HCT116 (cell line): ENCODE data around the gene C20orf141. TPM values are rescaled to one million over a fixed set of nuclear protein-coding genes. Genes with fewer than 3 reads are reported as not detected.

ENCODE experiments used
- ATAC-seq: fragments of 200-7000 bp; cut with Tn5 transposase; 2 replicates; pipeline ENCODE4 v1.9.1; 2020; ENCODE audit warnings: mild to moderate bottlenecking, moderate library complexity
- BruUV-seq: library from RNA; stranded (reverse); fragments of 400-500 nt; replicated peaks from 2 replicates; lab custom pipeline; 2021; lab: Mats Ljungman, UMichigan
- CTCF ChIA-PET: fragments of 300-600 bp; sonication (Branson Sonifier 250); formaldehyde crosslinking; loops from one replicate; lab custom pipeline; 2021; ENCODE audit warnings: antibody characterized with exemption; lab: Charles Lee
- POLR2A ChIA-PET: fragments of 300-600, 350-600 bp; sonication (Branson Sonifier 250); formaldehyde crosslinking; loops from one replicate; lab custom pipeline; 2021; ENCODE audit warnings: antibody characterized with exemption; lab: Charles Lee
- RAD21 ChIA-PET, 2 experiments: fragments of 300-600 bp; sonication (Branson Sonifier 250); formaldehyde crosslinking; loops; one replicate each; lab custom pipeline; 2023; ENCODE audit warnings: low total read pairs in 2 of 2; ENCODE audit not compliant: uncharacterized antibody in 2 of 2, unreplicated experiment in 2 of 2, low non-redundant PET in 1 of 2; lab: Charles Lee
- DNase-seq: peaks from one replicate; pipeline ENCODE4 v3.0.0-alpha.2; 2010; ENCODE audit warnings: low read depth, low spot score
- H2AFZ ChIP-seq: fragments of 200-600 bp; shearing (Covaris generic), sonication (generic); 2 replicates; pipeline ENCODE4 v1.6.1; 2017; ENCODE audit warnings: low read depth, mixed run types, mixed read lengths, antibody characterized with exemption, low read length; ENCODE audit not compliant: poor library complexity, severe bottlenecking
- H3K27ac ChIP-seq: 2 replicates; pipeline ENCODE4 v1.5.1; 2012; ENCODE audit warnings: low read depth, low read length
- H3K27me3 ChIP-seq: fragments of 200-600 bp; sonication (generic); 2 replicates; pipeline ENCODE4 v1.6.1; 2016; ENCODE audit warnings: mixed run types, low read length, mixed read lengths; ENCODE audit not compliant: insufficient read depth
- H3K36me3 ChIP-seq, 2 experiments: fragments of 200-500 bp in 1 of 2; fragments of 200-600 bp in 1 of 2; sonication (Bioruptor generic) in 1 of 2; sonication (generic) in 1 of 2; 2 replicates each; pipeline versions ENCODE4 v1.5.1 to v1.6.1; 2014 to 2016; ENCODE audit warnings: low read length in 2 of 2, inconsistent platforms in 1 of 2, mixed read lengths in 1 of 2, mixed run types in 1 of 2; ENCODE audit not compliant: insufficient read depth in 2 of 2, control insufficient read depth in 1 of 2
- H3K4me1 ChIP-seq, 2 experiments: fragments of 200-600 bp in 1 of 2; sonication (generic) in 1 of 2; 2 replicates each; pipeline versions ENCODE4 v1.5.1 to v1.6.1; 2012 to 2017; ENCODE audit warnings: low read length in 2 of 2, inconsistent platforms in 1 of 2, mild to moderate bottlenecking in 1 of 2, mixed read lengths in 1 of 2, mixed run types in 1 of 2, moderate library complexity in 1 of 2; ENCODE audit not compliant: insufficient read depth in 2 of 2, control insufficient read depth in 1 of 2
- H3K4me2 ChIP-seq: fragments of 200-600 bp; sonication (generic); 2 replicates; pipeline ENCODE4 v1.6.1; 2017; ENCODE audit warnings: mixed run types, low read length, mixed read lengths
- H3K4me3 ChIP-seq, 2 experiments: fragments of 200-600 bp in 1 of 2; sonication (generic) in 1 of 2; replicated peaks in 1 of 2; 2 replicates each; pipeline ENCODE4 v1.5.1; 2011 to 2016; ENCODE audit warnings: low read length in 2 of 2, control low read depth in 1 of 2, low read depth in 1 of 2, mild to moderate bottlenecking in 1 of 2, mixed read lengths in 1 of 2, mixed run types in 1 of 2
- H3K79me2 ChIP-seq: fragments of 200-600 bp; sonication (generic); 2 replicates; pipeline ENCODE4 v1.6.1; 2017; ENCODE audit warnings: mild to moderate bottlenecking, mixed run types, low read length, moderate library complexity, mixed read lengths; ENCODE audit not compliant: insufficient read depth
- H3K9ac ChIP-seq: fragments of 200-600 bp; sonication (generic); 2 replicates; pipeline ENCODE4 v1.6.1; 2016; ENCODE audit warnings: low read length, mixed read lengths
- H3K9me2 ChIP-seq: fragments of 200-600 bp; sonication (generic), shearing (Covaris generic); 2 replicates; pipeline ENCODE4 v1.6.1; 2017; ENCODE audit warnings: mixed run types, mild to moderate bottlenecking, moderate library complexity; ENCODE audit not compliant: insufficient read depth
- H3K9me3 ChIP-seq, 2 experiments: fragments of 200-500 bp in 1 of 2; fragments of 200-600 bp in 1 of 2; sonication (Bioruptor generic) in 1 of 2; sonication (generic) in 1 of 2; 2 replicates each; pipeline ENCODE4 v1.6.1; 2014 to 2017; ENCODE audit warnings: low read length in 2 of 2, mixed read lengths in 2 of 2, inconsistent platforms in 1 of 2, low read depth in 1 of 2, mild to moderate bottlenecking in 1 of 2, mixed run types in 1 of 2, moderate library complexity in 1 of 2; ENCODE audit not compliant: control insufficient read depth in 1 of 2, insufficient read depth in 1 of 2
- H4K20me1 ChIP-seq: fragments of 200-600 bp; sonication (generic), shearing (Covaris generic); 2 replicates; pipeline ENCODE4 v1.6.1; 2017; ENCODE audit warnings: mixed run types, mild to moderate bottlenecking, moderate library complexity; ENCODE audit not compliant: insufficient read depth
- CEBPB ChIP-seq: IDR thresholded peaks from 2 replicates; pipeline ENCODE4 v1.6.1; 2012; ENCODE audit warnings: low read depth
- CTCF ChIP-seq, 3 experiments: fragments of 200-600 bp in 1 of 3; sonication (generic) in 1 of 3; IDR thresholded peaks in 2 of 3; conservative IDR thresholded peaks in 1 of 3; 2 replicates each; pipeline ENCODE4 v1.5.1; 2012 to 2017; ENCODE audit warnings: low read depth in 2 of 3, low read length in 2 of 3, antibody characterized with exemption in 1 of 3, borderline replicate concordance in 1 of 3, control low read depth in 1 of 3, mild to moderate bottlenecking in 1 of 3, mixed read lengths in 1 of 3, mixed run types in 1 of 3, moderate library complexity in 1 of 3; ENCODE audit not compliant: insufficient read depth in 1 of 3
- EGR1 ChIP-seq: IDR thresholded peaks from 2 replicates; pipeline ENCODE4 v1.6.1; 2012; ENCODE audit warnings: low read depth
- POLR2AphosphoS5 ChIP-seq: IDR thresholded peaks from 2 replicates; pipeline ENCODE4 v1.6.1; 2011; ENCODE audit warnings: mild to moderate bottlenecking, low read depth, low read length, moderate library complexity
- intact Hi-C: fragments of 100-400 bp; cut with micrococcal nuclease; formaldehyde crosslinking; loops from 2 replicates; pipeline ENCODE4 v1.10.0; 2022
- total RNA-seq: library from RNA; stranded (reverse); gene quantifications from one replicate; pipeline ENCODE4 v1.2.1, GENCODE V29; 2021; ENCODE audit not compliant: unreplicated experiment
- TF ChIP-seq, protein P1 (sequence below): IDR thresholded peaks from 2 replicates; pipeline ENCODE4 v1.6.1; 2012

Gene C20orf141
- total RNA-seq, 1 experiment from 2014 or later = not detected

DNA sequence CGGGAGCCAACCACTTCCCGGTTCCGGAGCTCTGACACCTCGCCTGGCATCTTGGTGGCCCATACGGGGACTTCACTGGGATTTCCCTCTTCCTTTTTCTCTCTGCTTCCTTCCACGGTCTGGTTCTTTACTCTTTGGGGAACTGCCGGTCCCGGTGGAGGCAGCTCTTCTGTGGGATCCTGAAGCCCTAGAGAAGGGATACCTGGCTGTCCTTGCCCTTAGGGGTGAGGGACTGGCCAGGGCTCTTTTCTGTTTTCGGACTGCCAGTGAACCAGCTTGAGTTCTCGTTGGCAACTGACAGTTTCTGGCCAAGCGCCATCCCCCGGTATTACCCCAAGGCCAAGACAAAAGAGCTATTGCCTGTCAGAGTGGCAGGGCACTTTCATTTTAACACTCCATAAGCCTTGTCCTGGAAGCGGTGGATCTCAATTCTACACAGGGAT is 13.5 kb upstream of the C20orf141 start:
- Histone ChIP-seq H3K4me1 (peaks cover 12 to 17% of the 10 kb centered on the region in 2 experiments; a peak in 3 of 4 replicates), H3K9me2 (no peaks in the 10 kb centered on the region), H3K27ac (no peak overlapping the region), H3K36me3 (no peaks in the 10 kb centered on the region), H3K27me3 (no peaks in the 10 kb centered on the region), H3K9me3 (no peaks in the 10 kb centered on the region), H4K20me1 (no peaks in the 10 kb centered on the region), H3K9ac (no peak overlapping the region), H3K4me3 (no peak overlapping the region), H3K79me2 (no peaks in the 10 kb centered on the region), H2AFZ (no peak overlapping the region), H3K4me2 (no peak overlapping the region)
- TF ChIP-seq CEBPB = no peak
- BruUV-seq = no TSS peak
- ATAC-seq (no peak), DNase-seq (no peak)
- RAD21 ChIA-PET = no interaction called here
- POLR2A ChIA-PET = no interaction called here
- CTCF ChIA-PET = no interaction called here
- intact Hi-C loops = no loop called here

DNA sequence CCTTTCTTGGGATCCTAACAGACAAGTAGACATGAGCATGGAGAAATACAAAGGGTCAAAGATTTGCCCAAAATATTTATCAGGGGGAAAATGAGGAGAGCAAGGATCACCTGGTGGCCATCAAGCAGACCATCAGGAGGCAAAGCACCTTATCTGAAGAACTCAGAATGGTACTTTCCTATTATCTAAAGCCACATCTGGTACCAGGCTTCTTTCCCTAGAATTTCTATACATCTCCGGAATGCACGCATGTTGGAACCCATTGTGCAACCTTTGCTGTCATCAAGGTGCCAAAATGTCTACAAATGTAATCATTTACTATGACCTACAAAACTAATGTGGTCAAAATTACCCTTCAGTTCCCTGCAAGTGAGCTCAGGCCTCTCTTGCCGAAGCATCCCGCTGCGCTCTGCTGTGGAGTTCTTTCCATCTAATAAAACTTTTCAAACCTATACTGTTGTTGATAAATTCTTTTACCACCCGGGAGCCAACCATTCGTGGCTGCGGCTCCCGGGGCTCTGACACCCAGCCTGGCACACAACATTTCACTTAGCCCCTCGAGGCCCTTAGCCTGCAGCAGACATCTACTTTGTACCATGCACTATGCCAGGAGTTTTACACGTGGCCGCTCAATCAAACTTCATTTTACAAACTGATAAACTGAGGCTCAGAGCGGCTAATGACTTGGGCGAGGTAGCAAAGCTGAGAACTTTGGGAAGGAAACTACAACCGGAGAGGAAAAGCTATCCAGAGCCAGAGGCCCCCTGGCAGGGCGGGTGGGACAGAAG is 10.6 kb upstream of the C20orf141 start:
- TF ChIP-seq POLR2AphosphoS5 = no peak
- TF ChIP-seq, protein P1, sequence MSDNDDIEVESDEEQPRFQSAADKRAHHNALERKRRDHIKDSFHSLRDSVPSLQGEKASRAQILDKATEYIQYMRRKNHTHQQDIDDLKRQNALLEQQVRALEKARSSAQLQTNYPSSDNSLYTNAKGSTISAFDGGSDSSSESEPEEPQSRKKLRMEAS = no peak
- no peak for TF ChIP-seq EGR1
- no peak for TF ChIP-seq CTCF (IDR thresholded peaks at IDR 0.05 in 2 of 3, conservative IDR thresholded peaks at IDR 0.05 in 1 of 3; ENCODE audit: borderline replicate concordance in 1 of 3, insufficient read depth in 1 of 3, low read depth in 2 of 3, low read length in 2 of 3)
- POLR2A ChIA-PET = no interaction called here
- CTCF ChIA-PET = no interaction called here

More for the DNA sequence above, 10.6 kb upstream of the C20orf141 start:
- Histone ChIP-seq H3K9me2 (no peaks in the 10 kb centered on the region), H3K4me2 (no peak overlapping the region), H3K27ac (no peak overlapping the region), H2AFZ (no peak overlapping the region), H4K20me1 (no peaks in the 10 kb centered on the region), H3K4me1 (peaks cover 4 to 7% of the 10 kb centered on the region in 2 experiments; a peak in 3 of 4 replicates), H3K36me3 (no peaks in the 10 kb centered on the region), H3K27me3 (peaks cover 4% of the 10 kb centered on the region; the same call in 1 of the 2 replicates), H3K9me3 (no peaks in the 10 kb centered on the region), H3K4me3 (no peak overlapping the region), H3K9ac (no peak overlapping the region), H3K79me2 (no peaks in the 10 kb centered on the region)
- no peak for DNase-seq
- RAD21 ChIA-PET = no interaction called here
- intact Hi-C loops = no loop called here
- ATAC-seq = no peak
- BruUV-seq = no TSS peak
